ENCODE data around the gene RAD21L1.

DNA sequence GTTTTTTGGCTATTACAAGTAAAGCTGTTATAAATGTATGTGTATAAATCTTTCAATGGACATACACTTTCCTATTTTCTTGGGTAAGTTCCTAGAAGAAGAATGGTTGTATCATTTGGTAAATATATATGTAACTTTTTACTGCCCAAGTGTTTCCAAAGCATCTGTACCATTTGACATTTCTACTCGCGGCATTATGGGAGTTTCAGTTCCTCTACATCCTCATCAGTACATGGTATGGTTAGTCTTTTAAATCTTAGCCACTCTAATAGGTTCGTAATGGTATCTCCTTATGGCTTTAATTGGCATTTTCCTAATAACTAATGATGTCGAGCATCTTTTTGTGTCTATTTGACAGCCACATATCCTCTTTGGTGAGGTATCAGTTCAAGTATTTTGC is 53.1 kb downstream of the RAD21L1 start:
- TF ChIP-seq, protein P1, sequence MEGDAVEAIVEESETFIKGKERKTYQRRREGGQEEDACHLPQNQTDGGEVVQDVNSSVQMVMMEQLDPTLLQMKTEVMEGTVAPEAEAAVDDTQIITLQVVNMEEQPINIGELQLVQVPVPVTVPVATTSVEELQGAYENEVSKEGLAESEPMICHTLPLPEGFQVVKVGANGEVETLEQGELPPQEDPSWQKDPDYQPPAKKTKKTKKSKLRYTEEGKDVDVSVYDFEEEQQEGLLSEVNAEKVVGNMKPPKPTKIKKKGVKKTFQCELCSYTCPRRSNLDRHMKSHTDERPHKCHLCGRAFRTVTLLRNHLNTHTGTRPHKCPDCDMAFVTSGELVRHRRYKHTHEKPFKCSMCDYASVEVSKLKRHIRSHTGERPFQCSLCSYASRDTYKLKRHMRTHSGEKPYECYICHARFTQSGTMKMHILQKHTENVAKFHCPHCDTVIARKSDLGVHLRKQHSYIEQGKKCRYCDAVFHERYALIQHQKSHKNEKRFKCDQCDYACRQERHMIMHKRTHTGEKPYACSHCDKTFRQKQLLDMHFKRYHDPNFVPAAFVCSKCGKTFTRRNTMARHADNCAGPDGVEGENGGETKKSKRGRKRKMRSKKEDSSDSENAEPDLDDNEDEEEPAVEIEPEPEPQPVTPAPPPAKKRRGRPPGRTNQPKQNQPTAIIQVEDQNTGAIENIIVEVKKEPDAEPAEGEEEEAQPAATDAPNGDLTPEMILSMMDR (IDR thresholded peaks at IDR 0.05; ENCODE audit: insufficient read depth, low read length) = no peak
- TF ChIP-seq REST (IDR thresholded peaks at IDR 0.05; ENCODE audit: insufficient replicate concordance, low read depth) (no peak), POLR2AphosphoS5 (IDR thresholded peaks at IDR 0.05; ENCODE audit: low read depth) (no peak), GABPA (IDR thresholded peaks at IDR 0.05; ENCODE audit: low read depth) (no peak), SPI1 (IDR thresholded peaks at IDR 0.05; ENCODE audit: borderline replicate concordance, low read depth) (no peak)

Measured in HL-60 (cell line).